Transverse colon (tissue), 4 donors: ENCODE measurements around the gene PLCL1. TPM values are rescaled to one million over a fixed set of nuclear protein-coding genes. Genes with fewer than 3 reads are reported as not detected.

Source experiments
- DNase-seq: peaks from one replicate; pipeline ENCODE4 v3.0.0-alpha.2; 2019
- H3K27ac ChIP-seq, 4 donors: fragments of 200-600 bp; sonication (generic); 2 replicates each; pipeline ENCODE4 v1.5.1; 2016 to 2018; ENCODE audit warnings: inconsistent platforms in 4 of 4
- H3K27me3 ChIP-seq: fragments of 200-600 bp; sonication (generic); 2 replicates; pipeline ENCODE4 v1.5.1; 2017; ENCODE audit warnings: inconsistent platforms
- H3K36me3 ChIP-seq, 4 donors: fragments of 200-600 bp; sonication (generic); 2 replicates each; pipeline ENCODE4 v1.5.1; 2017 to 2019; ENCODE audit warnings: inconsistent platforms in 4 of 4
- H3K4me1 ChIP-seq, 4 donors: fragments of 200-600 bp; sonication (generic); 2 replicates each; pipeline ENCODE4 v1.5.1; 2017 to 2020; ENCODE audit warnings: inconsistent platforms in 4 of 4
- H3K4me3 ChIP-seq, 4 donors: fragments of 200-600 bp; sonication (generic); 1 replicate in 1 of 4; 2 replicates in 3 of 4; pipeline versions ENCODE4 v1.5.1 to v1.6.1; 2017 to 2019; ENCODE audit warnings: inconsistent platforms in 4 of 4
- H3K9me3 ChIP-seq, 2 donors: fragments of 200-600 bp; sonication (generic); 2 replicates each; pipeline ENCODE4 v1.5.1; 2017 to 2019; ENCODE audit warnings: inconsistent platforms in 2 of 2
- EP300 ChIP-seq: sonication (generic); formaldehyde crosslinking; IDR thresholded peaks from one replicate; pipeline ENCODE4 v1.6.1; 2017; ENCODE audit warnings: antibody characterized with exemption, low read depth
- POLR2A ChIP-seq: fragments of 450-650 bp; IDR thresholded peaks from one replicate; pipeline ENCODE4 v1.6.1; 2016; ENCODE audit warnings: antibody characterized with exemption, mild to moderate bottlenecking, moderate library complexity
- POLR2AphosphoS5 ChIP-seq, 3 donors: sonication (generic); formaldehyde crosslinking; IDR thresholded peaks; one replicate each; pipeline ENCODE4 v1.6.1; 2016; ENCODE audit warnings: antibody characterized with exemption in 3 of 3
- WGBS, 2 donors: methylation state at CpG; one replicate each; pipeline ENCODE4 v1.1.5; 2018; ENCODE audit warnings: low coverage in 1 of 2; 5-methylcytosine and 5-hydroxymethylcytosine counted together
- in situ Hi-C, 4 donors: fragments of 200-750 bp; cut with MboI; loops; one replicate each; pipeline versions ENCODE4 v1.15.0 to v1.15.1; 2017; ENCODE audit warnings: low sequenced_read_pairs in 3 of 4, low pct_ligation_motif_present in 1 of 4, low pct_unique_long_range_greater_than_20kb in 1 of 4
- intact Hi-C: fragments of 100-400 bp; cut with DNase I; formaldehyde crosslinking; loops from one replicate; pipeline ENCODE4 v1.15.1; 2023; ENCODE audit warnings: low total_unique reads
- total RNA-seq, 4 donors: library from RNA; depleted of rRNA; stranded (reverse); fragments of >200 nt; gene quantifications; one replicate each; pipeline ENCODE4 v1.1.0, GENCODE V29; 2016
- TF ChIP-seq, protein P1 (sequence below), 5 experiments: fragments of 200-600 bp in 3 of 5; fragments of 450-650 bp in 2 of 5; sonication (generic) in 3 of 5; IDR thresholded peaks; 1 replicate in 2 of 5; 2 replicates in 3 of 5; pipeline ENCODE4 v1.5.1; 2016 to 2017; ENCODE audit warnings: antibody characterized with exemption in 5 of 5, inconsistent platforms in 3 of 5, mild to moderate bottlenecking in 2 of 5, moderate library complexity in 1 of 5

PLCL1 gene
- total RNA-seq, 4 donors from 2014 or later: 0.20 to 7.1 (median 5.3) TPM

DNA sequence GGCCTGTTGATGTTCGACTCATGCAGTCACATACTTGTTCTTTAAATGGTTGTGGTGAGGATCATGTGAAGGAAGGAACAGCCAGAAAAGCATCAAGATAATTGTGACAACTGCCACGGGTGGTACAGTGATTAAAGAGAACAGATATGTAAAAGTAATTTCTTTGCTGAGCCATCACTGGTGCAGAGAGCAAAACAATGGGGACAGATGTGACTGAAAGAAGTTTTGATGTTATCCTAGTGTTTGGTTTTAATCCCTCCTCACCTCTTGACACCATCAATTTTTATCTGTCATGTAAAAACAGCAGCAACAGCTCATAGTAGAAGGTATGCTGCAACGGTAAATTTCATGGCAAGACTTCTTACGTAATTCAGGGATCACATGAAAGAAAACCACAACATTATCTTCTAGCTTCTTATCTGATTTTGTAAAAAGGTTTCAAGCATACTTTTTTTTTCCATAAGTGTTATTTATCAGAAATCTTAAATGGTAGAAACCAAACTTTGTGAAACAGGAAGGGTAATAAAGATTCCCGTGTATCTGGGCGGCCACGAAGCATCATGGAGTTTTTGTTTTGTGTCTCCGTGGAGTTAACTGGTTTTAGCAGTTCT lies 65.2 kb downstream of the PLCL1 start:
- Histone ChIP-seq H3K4me3 (no peak overlapping the region), H3K27ac (no peak overlapping the region), H3K27me3 (no peaks in the 10 kb centered on the region), H3K36me3 (no peaks in the 10 kb centered on the region), H3K9me3 (no peaks in the 10 kb centered on the region), H3K4me1 (peaks cover 0 to 4% (median 0%) of the 10 kb centered on the region in 4 donors)
- intact Hi-C loops (no loop called here), in situ Hi-C loops (no loop called here)
- WGBS, 2 donors: 77 to 79% methylated on average over 8 of the region's 8 CpGs
- TF ChIP-seq POLR2A (no peak), EP300 (no peak), POLR2AphosphoS5 (IDR thresholded peaks at IDR 0.05) (no peak)
- TF ChIP-seq, protein P1, sequence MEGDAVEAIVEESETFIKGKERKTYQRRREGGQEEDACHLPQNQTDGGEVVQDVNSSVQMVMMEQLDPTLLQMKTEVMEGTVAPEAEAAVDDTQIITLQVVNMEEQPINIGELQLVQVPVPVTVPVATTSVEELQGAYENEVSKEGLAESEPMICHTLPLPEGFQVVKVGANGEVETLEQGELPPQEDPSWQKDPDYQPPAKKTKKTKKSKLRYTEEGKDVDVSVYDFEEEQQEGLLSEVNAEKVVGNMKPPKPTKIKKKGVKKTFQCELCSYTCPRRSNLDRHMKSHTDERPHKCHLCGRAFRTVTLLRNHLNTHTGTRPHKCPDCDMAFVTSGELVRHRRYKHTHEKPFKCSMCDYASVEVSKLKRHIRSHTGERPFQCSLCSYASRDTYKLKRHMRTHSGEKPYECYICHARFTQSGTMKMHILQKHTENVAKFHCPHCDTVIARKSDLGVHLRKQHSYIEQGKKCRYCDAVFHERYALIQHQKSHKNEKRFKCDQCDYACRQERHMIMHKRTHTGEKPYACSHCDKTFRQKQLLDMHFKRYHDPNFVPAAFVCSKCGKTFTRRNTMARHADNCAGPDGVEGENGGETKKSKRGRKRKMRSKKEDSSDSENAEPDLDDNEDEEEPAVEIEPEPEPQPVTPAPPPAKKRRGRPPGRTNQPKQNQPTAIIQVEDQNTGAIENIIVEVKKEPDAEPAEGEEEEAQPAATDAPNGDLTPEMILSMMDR (IDR thresholded peaks at IDR 0.05): no peak
- no peak for DNase-seq

DNA sequence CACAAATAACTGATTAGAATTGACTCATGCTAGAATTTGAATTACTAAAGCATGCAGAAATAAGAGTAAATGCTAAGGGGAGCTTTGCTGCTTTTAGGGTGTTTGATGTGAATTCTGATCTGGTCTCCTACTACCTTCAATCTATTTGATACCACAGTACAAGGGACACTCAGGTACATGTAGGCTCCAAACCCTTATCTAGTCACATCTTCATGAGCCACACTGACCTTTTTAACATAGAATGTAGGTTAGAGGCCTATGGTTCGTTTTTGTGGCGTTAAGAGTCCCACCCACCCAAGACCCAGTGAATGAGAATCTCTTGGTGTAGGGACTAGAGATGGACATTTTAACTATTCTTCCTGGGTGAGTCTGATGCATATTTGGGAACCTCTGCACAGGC lies 65.7 kb downstream of the PLCL1 start:
- no peak overlapping the region for H3K27ac ChIP-seq
- H3K4me1 ChIP-seq: peaks cover 0 to 4% (median 0%) of the 10 kb centered on the region in 4 donors
- no peaks in the 10 kb centered on the region for H3K27me3 ChIP-seq
- in situ Hi-C loops: no loop called here
- 95% methylated on average over 2 of the region's 2 CpGs; no CpG with 5 or more reads in 1 of the 2 donors for WGBS, 2 donors
- H3K9me3 ChIP-seq: no peaks in the 10 kb centered on the region
- no peak overlapping the region for H3K4me3 ChIP-seq
- TF ChIP-seq EP300: no peak
- TF ChIP-seq POLR2A: no peak
- no peak for TF ChIP-seq POLR2AphosphoS5 (IDR thresholded peaks at IDR 0.05)
- TF ChIP-seq, protein P1 (IDR thresholded peaks at IDR 0.05): no peak
- intact Hi-C loops: no loop called here
- no peaks in the 10 kb centered on the region for H3K36me3 ChIP-seq
- DNase-seq: no peak

DNA sequence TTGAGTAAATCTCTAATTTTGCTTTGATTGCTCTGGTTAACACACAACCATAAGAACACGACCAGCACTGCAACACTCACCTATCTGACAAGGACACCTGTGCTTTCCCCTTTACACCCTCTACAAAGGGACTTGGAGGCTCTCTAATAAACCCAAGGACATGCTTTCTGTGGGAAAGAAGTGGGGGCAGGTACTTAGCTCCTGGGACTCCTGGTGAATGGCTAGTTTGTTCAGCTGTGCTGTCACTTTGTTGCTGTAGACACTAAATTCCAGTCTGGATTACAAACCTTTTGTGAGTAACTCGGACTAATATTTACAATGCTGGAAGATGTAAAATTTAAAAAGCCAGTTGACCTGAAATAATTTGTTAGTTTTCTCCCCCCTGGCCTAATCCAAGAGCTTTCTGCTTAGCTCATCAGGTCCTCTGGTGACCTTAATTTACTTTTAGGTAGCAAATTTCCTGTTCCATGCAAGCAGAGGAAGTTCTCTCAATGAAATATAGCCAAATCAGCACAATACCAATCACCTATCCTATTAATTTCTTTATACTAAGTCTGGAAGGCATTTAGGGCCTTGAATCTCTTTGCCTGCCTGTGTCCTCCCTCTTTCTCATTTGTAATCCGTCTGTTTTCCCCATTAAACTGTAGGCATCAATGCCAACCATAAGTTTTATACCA lies 67.5 kb downstream of the PLCL1 start:
- no peaks in the 10 kb centered on the region for H3K36me3 ChIP-seq
- H3K4me1 ChIP-seq: peaks cover 0 to 4% (median 0%) of the 10 kb centered on the region in 4 donors
- 83 to 100% methylated on average over 1 to 3 of the region's 3 CpGs for WGBS, 2 donors
- DNase-seq: no peak
- in situ Hi-C loops (no loop called here), intact Hi-C loops (no loop called here)
- no peak for TF ChIP-seq POLR2AphosphoS5 (IDR thresholded peaks at IDR 0.05)
- H3K27me3 ChIP-seq: no peaks in the 10 kb centered on the region
- H3K9me3 ChIP-seq: no peaks in the 10 kb centered on the region
- no peak overlapping the region for H3K27ac ChIP-seq
- no peak overlapping the region for H3K4me3 ChIP-seq

DNA sequence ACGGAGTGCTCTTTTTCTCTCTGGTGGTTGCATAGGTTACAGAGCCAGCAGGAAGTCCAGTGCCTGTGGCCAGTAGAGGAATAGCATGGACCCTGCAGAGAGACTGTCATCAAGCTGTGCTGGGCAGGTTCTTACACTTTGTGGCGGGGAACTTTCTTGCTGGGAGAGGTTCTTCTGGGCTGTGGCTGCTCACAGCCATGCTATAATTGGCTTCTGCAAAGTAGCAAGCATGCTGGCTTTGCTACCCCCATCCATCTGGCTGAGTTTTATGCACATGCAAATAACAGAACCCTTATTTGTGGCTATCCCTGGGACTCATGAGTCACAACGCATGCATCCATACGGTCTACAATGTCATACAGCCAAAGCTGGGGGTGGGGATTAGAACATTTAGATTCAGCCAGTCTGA lies 68.9 kb downstream of the PLCL1 start:
- WGBS, 2 donors: 55 to 58% methylated on average over 2 to 4 of the region's 4 CpGs
- no peaks in the 10 kb centered on the region for H3K9me3 ChIP-seq
- in situ Hi-C loops: no loop called here
- H3K27me3 ChIP-seq: no peaks in the 10 kb centered on the region
- no peak overlapping the region for H3K4me3 ChIP-seq
- DNase-seq: no peak
- intact Hi-C loops: no loop called here
- no peak overlapping the region for H3K27ac ChIP-seq
- no peaks in the 10 kb centered on the region for H3K36me3 ChIP-seq
- H3K4me1 ChIP-seq: peaks cover 0 to 4% (median 0%) of the 10 kb centered on the region in 4 donors
- TF ChIP-seq POLR2AphosphoS5 (IDR thresholded peaks at IDR 0.05) (no peak), POLR2A (no peak), EP300 (no peak)
- TF ChIP-seq, protein P1 (IDR thresholded peaks at IDR 0.05): no peak
